AG08395 (cell line): ENCODE measurements around the gene GTF3C2.

ENCODE experiments used
- DNase-seq: peaks from one replicate; pipeline ENCODE4 v3.0.0; 2012; ENCODE audit warnings: mixed read lengths, low spot score

Gene GTF3C2, protein sequence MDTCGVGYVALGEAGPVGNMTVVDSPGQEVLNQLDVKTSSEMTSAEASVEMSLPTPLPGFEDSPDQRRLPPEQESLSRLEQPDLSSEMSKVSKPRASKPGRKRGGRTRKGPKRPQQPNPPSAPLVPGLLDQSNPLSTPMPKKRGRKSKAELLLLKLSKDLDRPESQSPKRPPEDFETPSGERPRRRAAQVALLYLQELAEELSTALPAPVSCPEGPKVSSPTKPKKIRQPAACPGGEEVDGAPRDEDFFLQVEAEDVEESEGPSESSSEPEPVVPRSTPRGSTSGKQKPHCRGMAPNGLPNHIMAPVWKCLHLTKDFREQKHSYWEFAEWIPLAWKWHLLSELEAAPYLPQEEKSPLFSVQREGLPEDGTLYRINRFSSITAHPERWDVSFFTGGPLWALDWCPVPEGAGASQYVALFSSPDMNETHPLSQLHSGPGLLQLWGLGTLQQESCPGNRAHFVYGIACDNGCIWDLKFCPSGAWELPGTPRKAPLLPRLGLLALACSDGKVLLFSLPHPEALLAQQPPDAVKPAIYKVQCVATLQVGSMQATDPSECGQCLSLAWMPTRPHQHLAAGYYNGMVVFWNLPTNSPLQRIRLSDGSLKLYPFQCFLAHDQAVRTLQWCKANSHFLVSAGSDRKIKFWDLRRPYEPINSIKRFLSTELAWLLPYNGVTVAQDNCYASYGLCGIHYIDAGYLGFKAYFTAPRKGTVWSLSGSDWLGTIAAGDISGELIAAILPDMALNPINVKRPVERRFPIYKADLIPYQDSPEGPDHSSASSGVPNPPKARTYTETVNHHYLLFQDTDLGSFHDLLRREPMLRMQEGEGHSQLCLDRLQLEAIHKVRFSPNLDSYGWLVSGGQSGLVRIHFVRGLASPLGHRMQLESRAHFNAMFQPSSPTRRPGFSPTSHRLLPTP

DNA sequence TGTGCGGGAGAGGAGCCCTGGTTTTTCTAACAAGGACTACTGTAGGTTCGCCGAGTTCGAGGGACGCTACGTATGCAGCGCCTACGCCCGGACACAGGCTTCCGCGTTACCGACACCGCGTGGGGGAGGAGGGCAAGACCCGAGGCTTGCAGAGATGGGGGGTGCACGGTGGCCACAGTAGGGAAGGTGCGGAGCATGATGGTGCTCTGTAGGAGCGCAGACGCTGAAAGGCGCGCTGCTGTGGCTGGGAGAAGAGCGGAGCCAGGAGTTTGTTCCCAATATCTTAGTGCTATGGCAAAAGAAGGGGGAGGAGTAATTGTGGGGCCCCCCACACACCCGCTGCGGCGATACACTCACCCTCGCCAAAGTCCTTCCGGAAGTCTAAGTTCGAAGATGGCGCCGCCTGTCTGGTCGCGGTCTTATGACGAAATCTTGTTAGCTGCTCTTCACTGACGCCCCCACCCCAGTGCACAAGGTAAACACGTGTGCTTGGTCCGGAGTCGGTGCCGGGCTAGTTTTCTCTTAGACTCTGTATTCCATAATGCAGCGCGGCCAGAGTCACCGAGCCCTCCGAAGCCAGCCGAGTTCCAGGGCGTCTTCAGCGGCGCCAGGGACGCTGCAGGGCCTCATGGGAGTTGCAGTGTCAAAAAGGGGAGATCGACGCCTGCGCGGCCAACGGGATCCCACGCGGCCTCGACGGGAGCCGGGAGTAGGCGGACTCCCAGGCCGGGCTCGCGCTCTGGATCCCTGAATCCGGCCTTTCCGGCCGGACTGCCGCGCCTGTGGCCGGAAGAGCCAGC is at the start of gene GTF3C2:
Gene GTF3C2, minus strand, starts transcription at position 383 of the 800 bp plus-strand sequence. CDS start 13,210 bp downstream, outside the sequence.
- peak; percentile 96 for DNase-seq

DNA sequence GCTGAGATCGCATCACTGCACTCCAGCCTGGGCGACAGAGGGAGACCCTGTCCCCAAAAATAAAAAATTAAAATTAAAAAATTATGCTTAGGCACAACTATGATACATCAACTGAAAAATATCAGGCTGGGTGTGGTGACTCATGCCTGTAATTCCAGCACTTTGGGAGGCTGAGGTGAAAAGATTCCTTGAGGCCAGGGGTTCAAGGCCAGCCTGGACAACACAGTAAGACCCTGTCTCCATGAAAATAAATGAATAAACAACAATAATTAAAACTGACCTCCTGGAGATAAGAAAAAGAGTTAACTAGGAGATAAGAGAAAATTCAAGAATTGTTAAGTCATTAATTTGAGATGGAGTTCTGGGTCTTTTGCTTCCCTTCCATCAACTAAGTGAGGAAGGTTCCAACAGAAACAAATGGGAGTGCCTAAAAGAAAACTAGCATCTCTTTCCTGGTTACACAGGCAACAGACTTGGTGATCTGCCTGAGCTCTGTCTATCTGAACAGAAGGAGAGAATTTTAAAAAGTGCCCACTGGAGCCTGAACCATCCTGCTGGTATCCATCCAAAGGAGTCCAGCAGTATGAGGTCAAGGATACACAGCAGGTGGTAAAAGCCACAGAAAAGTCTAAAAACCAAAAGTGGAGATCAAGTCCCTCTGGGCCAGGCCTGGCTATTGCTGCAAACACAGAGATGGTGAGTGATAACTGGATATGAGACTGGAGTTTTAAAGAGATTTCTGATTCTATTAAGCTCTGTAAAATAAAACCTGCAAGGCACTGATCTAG is 44.0 kb upstream of the GTF3C2 start:
- no peak for DNase-seq

DNA sequence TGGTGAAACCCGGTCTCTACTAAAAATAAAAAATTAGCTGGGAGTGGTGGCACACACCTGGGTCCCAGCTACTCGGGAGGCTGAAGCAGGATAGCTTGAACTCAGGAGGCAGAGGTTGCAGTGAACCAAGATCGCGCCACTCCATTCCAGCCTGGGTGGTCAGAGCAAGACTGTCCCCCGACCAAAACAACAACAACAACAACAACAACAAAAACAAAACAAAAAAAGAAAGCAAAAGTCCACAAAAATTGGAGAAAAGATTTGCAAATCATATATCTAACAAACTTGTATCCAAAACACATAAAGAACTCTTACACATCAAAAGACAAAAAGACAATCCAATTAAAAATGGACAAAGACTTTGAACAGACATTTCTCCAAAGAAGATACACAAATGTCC is 42.4 kb upstream of the GTF3C2 start:
- no peak for DNase-seq

DNA sequence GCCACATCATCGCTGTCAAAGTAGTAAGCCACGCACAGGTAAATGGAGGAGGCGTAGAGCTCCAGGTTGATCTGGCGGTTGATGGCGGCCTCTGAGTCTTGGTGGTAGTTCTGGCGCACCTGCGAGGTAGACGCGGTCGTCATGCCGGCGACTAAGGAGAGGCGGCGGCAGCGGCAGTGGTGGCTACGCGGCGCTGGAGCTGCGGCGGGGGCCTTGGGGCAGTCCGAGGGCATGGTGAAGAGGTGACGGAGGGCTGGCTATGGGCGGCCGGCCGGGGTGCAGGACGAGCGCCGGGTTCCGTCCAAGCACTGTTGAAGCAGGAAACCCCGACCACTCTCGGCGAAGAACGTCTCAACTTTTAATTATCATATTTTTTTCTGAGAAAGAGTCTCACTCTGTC is 36.7 kb upstream of the GTF3C2 start:
- no peak for DNase-seq

DNA sequence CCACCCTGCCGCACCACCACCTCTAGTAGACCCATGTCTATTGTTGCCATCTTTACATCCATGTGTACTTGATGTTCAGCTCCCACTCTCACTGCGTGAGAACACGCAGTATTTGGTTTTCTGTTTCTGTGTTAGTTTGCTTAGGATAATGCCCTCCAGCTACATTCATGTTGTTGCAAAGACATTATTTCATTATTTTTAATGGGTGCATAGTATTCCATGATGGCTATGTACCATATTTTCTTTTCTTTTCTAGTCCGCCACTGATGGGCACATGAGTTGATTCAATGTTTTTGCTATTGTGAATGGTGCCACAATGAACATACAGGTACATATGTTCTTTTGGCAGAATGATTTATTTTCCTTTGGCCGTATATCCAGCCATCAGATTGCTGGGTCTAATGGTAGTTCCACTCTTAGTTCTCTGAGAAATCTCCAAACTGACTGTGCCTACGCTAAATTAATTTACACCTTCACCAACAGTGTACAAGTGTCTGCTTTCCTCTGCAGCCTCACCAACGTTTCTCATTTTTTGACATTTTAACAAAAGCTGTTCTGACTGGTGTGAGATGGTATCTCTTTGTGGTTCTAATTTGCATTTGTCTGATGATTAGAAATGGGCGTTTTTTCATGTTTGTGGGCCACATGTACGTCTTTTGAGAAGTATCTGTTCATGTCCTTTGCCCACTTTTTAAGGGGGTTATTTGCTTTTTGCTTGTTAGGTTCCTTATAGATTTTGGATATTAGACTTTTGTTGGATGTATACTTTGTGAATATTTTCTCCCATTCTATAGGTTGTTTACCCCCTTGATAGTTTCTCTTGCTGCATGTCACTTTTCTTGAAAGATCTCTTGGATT is 34.5 kb upstream of the GTF3C2 start:
- no peak for DNase-seq

DNA sequence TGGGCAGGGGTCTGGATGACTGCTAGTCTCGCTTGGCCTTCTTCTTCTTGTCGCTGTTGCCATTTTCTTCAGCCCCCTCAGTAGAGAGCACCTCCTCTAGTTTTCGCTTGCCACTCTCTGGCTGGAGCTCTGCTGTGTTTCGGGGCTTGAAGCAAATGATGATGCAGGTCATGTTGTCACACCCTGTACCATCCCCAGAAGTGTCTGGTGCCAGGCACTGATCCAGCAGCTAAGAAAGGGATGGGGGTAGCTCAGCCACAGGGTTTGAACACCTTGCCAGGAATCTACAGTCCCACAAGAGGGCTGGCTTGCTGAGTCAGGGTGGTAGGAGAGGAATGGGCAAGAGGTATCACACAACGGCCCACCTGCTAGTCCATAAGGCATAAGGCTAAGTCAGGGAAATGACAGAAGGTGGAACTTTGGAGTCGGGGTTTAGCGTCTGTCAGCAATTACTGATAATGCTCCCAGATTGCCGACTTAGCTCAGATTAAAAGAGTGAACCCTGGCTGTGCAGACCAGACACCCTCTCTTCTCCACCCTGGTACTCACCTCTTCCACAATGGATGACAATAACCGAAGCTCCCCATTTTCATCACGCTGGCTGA is 25.1 kb upstream of the GTF3C2 start:
- no peak for DNase-seq

DNA sequence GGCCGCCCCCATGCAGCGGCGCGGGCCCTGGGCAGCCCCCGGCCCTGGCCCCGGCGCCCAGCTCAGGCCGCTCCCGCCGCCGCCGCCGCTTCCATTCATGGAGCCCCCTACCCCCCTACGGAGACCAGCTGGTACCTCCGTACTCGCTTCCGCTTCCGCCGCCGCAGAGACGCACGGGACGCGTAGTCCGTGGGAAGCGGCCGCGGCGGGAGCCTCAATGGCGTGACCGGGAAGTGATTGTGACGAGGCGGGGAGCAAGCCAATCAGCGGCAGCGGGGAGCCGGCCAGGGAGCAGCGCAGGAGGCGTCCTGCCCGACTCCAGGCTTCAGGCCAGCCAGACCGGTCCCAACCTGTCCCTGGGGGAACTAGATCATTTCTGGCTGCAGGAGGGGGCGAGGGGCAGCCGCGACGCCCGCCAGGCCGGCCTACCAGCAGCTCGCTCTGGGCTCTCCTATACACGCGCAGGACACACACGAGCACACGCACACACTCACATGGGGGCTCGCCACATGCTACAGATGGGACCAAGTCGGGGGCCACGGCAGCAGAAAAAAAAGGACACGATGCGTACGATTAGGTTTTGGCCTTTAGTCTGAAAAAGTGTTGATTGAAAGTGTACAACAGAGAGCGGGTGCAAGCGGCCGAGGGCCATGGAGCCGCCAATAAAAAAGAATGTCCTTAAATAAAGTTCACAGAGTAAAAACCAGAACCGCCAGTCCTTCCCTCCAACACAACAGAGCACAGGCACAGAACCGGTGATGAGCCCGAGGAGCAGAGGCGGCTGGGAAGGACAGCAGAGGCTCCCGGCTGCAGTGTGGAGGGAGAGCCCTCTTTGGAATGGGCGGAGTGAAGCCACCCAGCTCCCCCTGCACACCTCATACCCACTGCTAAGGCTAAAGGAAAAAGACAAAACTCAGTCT is 24.3 kb upstream of the GTF3C2 start, which contains the start of gene ZNF513:
Gene ZNF513, minus strand, starts transcription at position 109 of the 920 bp plus-strand sequence. CDS start 208 bp downstream, outside the sequence.
- peak; percentile 98 for DNase-seq

DNA sequence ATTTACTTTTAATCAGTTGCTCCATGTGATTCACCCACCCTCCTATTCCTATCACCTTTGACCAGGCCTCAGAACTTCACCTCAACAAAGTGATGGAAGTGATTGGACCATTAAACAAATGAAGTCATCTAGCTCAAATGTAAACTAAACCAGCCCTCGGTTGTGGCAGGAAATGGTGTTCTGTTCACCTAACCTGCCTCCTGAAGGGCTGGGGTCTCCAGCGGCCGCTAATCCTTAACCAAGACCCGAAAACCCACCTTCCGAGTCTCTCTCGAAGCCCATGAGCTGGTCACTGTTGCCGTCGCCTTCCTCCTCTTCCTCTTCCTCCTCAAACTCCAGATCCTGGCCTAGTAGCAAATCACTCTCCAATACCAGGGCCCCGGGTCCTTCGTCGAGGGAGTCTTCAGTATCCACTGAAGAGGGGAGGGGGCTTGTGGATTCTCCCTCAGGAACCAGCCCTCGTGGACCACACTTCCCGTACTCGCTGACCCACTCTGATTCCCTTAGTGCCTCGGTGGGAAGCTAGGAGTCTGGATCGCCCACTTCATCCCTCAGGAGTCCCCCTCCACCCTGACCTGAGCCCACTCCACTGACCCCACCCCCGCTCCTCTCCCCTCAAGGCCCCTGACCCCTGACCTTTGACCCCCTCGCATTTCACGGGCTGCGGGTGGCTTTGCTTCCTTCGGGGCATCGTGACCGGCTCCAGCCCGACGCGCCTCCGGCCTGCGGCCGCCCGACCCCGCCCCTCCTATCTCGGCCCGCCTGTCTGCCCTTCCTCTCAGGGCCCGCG is 23.5 kb upstream of the GTF3C2 start:
- DNase-seq, result no peak

DNA sequence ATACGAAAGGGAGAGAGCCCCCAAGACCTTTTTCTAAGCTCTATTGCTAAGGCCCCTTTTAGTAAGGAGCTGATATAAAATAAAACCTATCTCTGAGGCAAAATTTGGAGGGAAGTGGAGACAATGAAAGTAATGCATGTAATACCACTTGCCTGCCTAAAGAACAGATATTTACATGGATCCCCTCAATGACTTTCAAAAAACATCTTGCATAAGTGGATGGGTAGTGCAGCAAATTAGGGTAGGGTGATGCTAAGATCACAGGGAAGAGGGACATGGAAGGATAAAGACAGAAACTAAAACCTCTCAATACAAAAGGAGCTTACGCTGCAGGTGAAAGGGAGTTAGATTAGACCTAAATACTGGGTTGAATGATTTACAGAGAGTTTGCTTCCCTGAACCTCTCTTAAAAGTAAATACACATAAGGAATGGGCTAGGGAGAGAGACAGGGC is 22.8 kb upstream of the GTF3C2 start:
- no peak for DNase-seq

DNA sequence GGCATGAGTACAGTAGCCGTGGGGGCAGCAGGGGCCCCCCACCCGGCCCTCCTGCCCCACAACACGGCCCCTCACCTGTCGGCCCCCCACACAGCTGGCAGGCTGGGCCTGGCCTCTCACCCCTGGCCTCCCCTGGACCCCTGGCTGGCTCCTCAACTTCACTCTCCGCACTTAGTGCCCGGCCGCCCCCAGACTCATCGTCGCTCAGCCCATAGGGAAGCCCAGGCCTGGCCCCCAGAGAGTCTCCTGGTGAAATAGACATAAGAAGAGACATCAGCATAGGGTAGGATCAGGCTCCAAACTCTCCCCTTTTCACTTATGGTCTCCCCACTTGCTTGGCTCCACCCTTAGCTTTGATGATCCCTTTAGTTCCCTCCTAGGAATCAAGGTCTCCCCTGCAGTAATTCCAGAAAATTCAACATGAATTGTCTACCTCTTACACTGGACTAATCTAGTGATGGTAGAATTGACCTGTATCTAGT is 22.3 kb upstream of the GTF3C2 start:
- no peak for DNase-seq

DNA sequence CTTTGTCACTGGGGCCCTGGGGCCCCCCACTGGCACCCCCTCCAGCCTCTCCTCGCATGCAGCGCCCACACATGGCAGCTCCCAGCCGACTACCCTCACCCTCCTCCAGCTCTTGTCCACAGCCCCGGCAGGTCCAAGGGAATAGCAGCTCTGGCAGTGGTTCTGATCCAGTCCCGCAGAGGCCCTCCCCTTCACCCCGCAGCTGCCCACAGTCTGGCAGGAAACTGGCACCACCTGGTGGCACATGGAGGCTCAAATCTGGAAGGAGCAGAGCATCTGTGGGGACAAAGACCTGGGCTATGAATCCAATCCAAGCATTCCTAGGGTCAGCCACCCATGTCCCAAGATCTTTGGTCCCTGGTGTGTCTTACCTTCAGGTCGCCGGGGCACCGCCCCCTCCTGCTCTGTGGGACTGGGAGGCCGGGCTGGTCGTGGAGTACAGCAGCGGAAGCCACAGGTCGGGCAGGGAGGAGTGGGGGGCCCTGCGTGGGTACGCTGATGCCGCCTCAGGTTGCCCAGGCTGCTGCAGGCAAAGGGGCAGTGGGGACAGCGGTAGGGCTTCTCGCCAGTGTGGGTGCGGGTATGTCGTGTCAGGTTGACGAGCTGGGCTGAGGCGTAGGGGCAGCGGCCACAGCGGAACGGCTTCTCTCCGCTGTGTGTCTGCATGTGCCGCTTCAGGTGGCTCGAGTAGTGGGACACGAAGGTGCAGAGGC is 21.7 kb upstream of the GTF3C2 start:
- DNase-seq, result no peak

DNA sequence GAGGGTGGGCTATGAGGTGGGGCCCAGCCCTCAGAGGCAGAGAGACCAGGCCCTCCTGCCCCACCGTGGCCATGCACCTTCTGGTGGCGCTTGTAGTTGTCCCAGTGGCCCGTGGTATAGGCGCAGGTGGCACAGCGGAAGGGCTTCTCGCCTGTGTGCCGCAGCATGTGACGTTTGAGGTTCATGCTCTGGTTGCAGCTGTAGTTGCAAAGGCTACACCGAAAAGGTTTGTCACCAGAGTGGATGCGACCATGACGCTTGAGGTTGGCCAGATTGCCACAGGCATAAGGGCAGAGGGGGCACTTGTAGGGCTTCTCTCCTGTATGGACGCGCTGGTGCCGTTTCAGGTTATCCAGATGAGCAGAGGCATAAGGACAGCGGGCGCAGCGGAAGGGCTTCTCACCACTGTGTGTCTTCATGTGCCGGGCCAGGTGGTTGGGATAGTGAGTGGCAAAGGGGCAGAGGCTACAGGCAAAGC is 21.1 kb upstream of the GTF3C2 start:
- DNase-seq, result no peak

DNA sequence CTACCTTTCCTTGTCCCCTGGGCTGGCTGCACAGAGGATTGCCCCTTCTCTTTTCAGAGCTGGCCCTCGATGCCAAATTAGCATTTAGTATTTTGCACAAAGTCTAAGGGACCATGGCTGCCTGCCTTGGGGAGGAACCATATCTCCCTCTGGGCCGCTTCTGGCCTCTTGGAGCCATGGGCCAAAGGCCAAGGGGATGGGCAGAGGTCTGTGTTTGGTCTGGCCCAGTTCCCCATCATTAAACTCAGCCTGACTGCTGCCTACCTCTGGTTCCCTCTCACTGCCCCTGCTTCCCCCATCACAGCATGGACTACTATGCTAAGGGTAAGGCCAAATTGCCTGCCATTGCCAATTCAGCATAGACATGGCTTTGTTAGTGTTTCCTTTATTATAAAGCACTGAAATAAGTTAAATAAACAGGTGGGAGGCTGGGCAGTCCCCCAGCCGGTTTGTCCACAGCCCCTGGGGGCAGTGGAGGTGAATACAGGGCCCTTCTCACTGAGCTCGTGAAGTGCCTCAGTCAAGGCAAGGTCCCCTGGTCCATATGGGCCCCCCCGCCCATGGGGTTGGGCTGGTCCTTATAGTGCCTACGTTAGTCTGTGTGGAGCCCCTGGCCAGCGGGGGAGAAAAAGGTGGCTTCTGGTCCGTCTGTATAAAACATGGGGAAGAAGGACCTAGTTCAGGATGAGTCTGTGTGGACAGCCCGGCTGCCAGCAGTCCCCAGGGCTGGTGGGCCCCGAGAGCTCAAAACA is 20.5 kb upstream of the GTF3C2 start:
- DNase-seq, result no peak

DNA sequence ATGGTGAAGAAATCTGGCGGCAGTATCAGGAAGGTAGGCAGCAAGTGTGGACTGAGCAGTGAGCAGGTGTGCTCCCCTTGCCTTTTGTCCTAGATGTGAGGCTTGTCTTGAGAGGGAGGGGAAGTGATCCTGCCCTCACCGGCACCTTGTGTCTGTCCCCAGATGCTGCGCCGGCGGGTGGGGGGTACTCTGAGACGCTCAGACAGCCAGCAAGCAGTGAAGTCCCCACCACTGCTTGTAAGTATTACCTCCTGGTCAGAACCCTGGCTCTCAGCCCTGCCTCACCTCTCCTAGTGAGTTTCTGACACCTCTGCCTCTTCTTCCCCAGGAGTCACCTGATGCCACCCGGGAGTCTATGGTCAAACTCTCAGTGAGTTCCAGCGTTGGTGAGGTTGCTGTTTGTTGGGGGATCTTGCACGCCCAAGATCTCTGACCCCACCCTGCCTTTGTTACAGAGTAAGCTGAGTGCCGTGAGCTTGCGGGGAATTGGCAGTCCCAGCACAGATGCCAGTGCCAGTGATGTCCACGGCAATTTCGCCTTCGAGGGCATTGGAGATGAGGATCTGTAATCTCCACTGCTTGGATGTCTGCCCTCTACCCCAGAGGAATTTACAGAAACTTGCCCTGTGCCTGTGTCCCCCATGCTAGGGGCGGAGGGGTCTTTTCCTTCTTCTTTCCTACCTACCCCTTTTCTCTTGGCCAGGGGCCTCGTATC is 19.7 kb upstream of the GTF3C2 start:
- DNase-seq, result no peak

DNA sequence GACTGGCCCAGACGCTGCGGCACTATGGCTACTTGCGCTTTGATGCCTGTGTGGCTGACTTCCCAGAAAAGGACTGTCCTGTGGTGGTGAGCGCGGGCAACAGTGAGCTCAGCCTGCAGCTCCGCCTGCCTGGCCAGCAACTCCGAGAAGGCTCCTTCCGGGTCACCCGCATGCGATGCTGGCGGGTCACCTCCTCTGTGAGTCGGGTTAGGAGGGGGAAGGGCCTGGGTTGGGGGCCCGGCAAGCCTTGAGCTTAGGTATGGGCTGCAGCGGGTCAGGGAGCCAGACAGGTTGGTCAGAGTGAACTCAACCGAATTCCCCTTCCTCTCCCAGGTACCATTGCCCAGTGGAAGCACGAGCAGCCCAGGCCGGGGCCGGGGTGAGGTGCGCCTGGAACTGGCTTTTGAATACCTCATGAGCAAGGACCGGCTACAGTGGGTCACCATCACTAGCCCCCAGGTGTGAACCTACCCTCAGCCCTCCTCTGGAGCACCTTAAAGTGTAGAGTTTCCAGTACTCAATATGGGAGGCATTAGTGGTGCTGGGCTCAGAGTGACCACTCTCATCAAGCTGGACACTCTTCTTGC is 19.0 kb upstream of the GTF3C2 start:
- DNase-seq, result no peak
